Neural cell (in vitro differentiated cells): ENCODE measurements around the gene SLC50A1. TPM values are rescaled to one million over a fixed set of nuclear protein-coding genes. Genes with fewer than 3 reads are reported as not detected.

Source experiments
- H2AFZ ChIP-seq: fragments of 200-600, 300-800 bp; sonication (generic), shearing (Covaris generic); 2 replicates; pipeline ENCODE4 v1.6.0; 2014; ENCODE audit warnings: low read depth, mild to moderate bottlenecking, antibody characterized with exemption, low read length, moderate library complexity
- H3F3A ChIP-seq: fragments of 200-600 bp; shearing (Covaris generic); 2 replicates; pipeline ENCODE4 v1.6.1; 2016; ENCODE audit warnings: mild to moderate bottlenecking, moderate library complexity, mixed read lengths, antibody characterized with exemption, low read length; ENCODE audit not compliant: insufficient read depth, poor library complexity, severe bottlenecking
- H3K27ac ChIP-seq: fragments of 200-600, 300-800 bp; sonication (generic), shearing (Covaris generic); 2 replicates; pipeline ENCODE4 v1.5.1; 2014; ENCODE audit warnings: mild to moderate bottlenecking, low read length, moderate library complexity
- H3K27me3 ChIP-seq: fragments of 300-800, 200-600 bp; sonication (generic), shearing (Covaris generic); 2 replicates; pipeline ENCODE4 v1.6.0; 2014; ENCODE audit warnings: mild to moderate bottlenecking, low read depth, low read length, moderate library complexity; ENCODE audit not compliant: insufficient read depth
- H3K36me3 ChIP-seq: fragments of 300-800, 200-600 bp; sonication (generic), shearing (Covaris generic); 2 replicates; pipeline ENCODE4 v1.5.1; 2014; ENCODE audit warnings: mild to moderate bottlenecking, antibody characterized with exemption, low read length, moderate library complexity; ENCODE audit not compliant: insufficient read depth
- H3K4me2 ChIP-seq: fragments of 300-800, 200-600 bp; sonication (generic), shearing (Covaris generic); 2 replicates; pipeline ENCODE4 v1.6.0; 2014; ENCODE audit warnings: mild to moderate bottlenecking, low read length
- H3K4me3 ChIP-seq: fragments of 300-800, 200-600 bp; sonication (generic), shearing (Covaris generic); 2 replicates; pipeline ENCODE4 v1.5.1; 2014; ENCODE audit warnings: mild to moderate bottlenecking, low read length, moderate library complexity
- H3K79me2 ChIP-seq: fragments of 200-600 bp; shearing (Covaris generic); replicated peaks from 2 replicates; pipeline ENCODE4 v1.6.0; 2014; ENCODE audit warnings: mild to moderate bottlenecking, low read length, moderate library complexity; ENCODE audit not compliant: insufficient read depth
- H3K9ac ChIP-seq: fragments of 300-800, 200-600 bp; sonication (generic), shearing (Covaris generic); 2 replicates; pipeline ENCODE4 v1.6.1; 2016; ENCODE audit warnings: mild to moderate bottlenecking, low read length, mixed read lengths
- H3K9me2 ChIP-seq: fragments of 200-600 bp; shearing (Covaris generic); 2 replicates; pipeline ENCODE4 v1.6.1; 2016; ENCODE audit warnings: mild to moderate bottlenecking, low read length, mixed read lengths; ENCODE audit not compliant: insufficient read depth
- H3K9me3 ChIP-seq: fragments of 200-600, 300-800 bp; sonication (generic), shearing (Covaris generic); 2 replicates; pipeline ENCODE4 v1.6.1; 2016; ENCODE audit warnings: mild to moderate bottlenecking, mixed run types, low read length, moderate library complexity, mixed read lengths
- H4K20me1 ChIP-seq: fragments of 200-600 bp; shearing (Covaris generic); 2 replicates; pipeline ENCODE4 v1.6.1; 2016; ENCODE audit warnings: mild to moderate bottlenecking, mixed run types; ENCODE audit not compliant: insufficient read depth
- EP300 ChIP-seq: fragments of 450-650 bp; conservative IDR thresholded peaks from 2 replicates; pipeline ENCODE4 v1.6.1; 2014; ENCODE audit warnings: antibody characterized with exemption, mild to moderate bottlenecking, moderate library complexity; ENCODE audit not compliant: poor library complexity, severe bottlenecking
- EZH2 ChIP-seq: fragments of 200-600, 300-800 bp; shearing (Covaris generic), sonication (generic); IDR thresholded peaks from 2 replicates; pipeline ENCODE4 v1.6.1; 2014; ENCODE audit warnings: antibody characterized with exemption, low read length, borderline replicate concordance, mild to moderate bottlenecking; ENCODE audit not compliant: insufficient read depth, poor library complexity, severe bottlenecking
- MXI1 ChIP-seq: fragments of 450-650 bp; conservative IDR thresholded peaks from 2 replicates; pipeline ENCODE4 v1.6.1; 2014; ENCODE audit warnings: antibody characterized with exemption, mild to moderate bottlenecking; ENCODE audit not compliant: poor library complexity, severe bottlenecking
- POLR2AphosphoS5 ChIP-seq: IDR thresholded peaks from 2 replicates; pipeline ENCODE4 v1.6.1; 2012
- RAD21 ChIP-seq: fragments of 450-650 bp; conservative IDR thresholded peaks from 2 replicates; pipeline ENCODE4 v1.6.1; 2014; ENCODE audit warnings: antibody characterized with exemption, mild to moderate bottlenecking, moderate library complexity
- REST ChIP-seq: IDR thresholded peaks from 2 replicates; pipeline ENCODE4 v1.6.1; 2012; ENCODE audit warnings: borderline replicate concordance
- SMC3 ChIP-seq: fragments of 450-650 bp; conservative IDR thresholded peaks from 2 replicates; pipeline ENCODE4 v1.6.1; 2014; ENCODE audit warnings: antibody characterized with exemption, mild to moderate bottlenecking, moderate library complexity; ENCODE audit not compliant: poor library complexity
- TAF1 ChIP-seq: IDR thresholded peaks from 2 replicates; pipeline ENCODE4 v1.6.1; 2012; ENCODE audit warnings: low read depth
- polyA minus RNA-seq: library from RNA; depleted of rRNA, polyadenylated mRNA; stranded (reverse); fragments of >200 nt; gene quantifications from 2 replicates; pipeline ENCODE4 v1.2.3, GENCODE V29; 2014
- polyA plus RNA-seq: library from polyadenylated mRNA; depleted of rRNA; stranded (reverse); fragments of >200 nt; gene quantifications from 2 replicates; pipeline ENCODE4 v1.2.3, GENCODE V29; 2014
- TF ChIP-seq, protein P1 (sequence below): fragments of 450-650 bp; IDR thresholded peaks from 2 replicates; pipeline ENCODE4 v1.5.1; 2014; ENCODE audit warnings: antibody characterized with exemption, mild to moderate bottlenecking, moderate library complexity; ENCODE audit not compliant: poor library complexity, severe bottlenecking

Gene SLC50A1
- polyA plus RNA-seq, result 12.6 and 15.9 TPM in 2 replicates
- polyA minus RNA-seq, result 6.5 and 8.0 TPM in 2 replicates

DNA sequence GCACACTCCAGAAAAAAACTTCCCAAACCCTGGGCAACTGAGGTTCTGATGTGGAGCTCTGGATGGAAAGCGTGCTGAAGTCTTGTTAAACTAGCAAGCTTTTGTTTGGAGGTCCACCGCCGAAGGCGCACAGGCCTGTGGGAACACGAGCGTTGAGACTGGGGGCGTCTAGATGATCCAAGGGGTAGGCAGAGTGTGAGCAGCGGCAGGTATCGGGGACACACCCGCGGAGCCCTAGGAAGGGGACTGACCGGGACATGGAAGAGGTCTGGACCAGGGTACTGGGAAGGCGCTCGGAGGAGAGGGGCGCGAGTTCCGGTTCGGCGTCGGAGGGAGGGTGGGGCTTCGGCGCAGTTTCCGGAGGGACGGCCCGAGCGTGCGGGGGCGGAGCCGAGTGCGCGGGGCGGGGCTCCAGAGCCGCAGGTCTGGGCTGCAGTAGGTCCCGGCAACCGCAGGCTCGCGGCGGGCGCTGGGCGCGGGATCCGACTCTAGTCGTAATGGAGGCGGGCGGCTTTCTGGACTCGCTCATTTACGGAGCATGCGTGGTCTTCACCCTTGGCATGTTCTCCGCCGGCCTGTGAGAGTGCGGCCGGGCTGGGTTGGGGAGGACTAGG is at the start of gene SLC50A1:
TSS of gene SLC50A1 (plus strand) at position 438 of the 614 bp plus-strand sequence. CDS start at position 498, 60 bp downstream.
- Histone ChIP-seq H3K4me3 (peak within 1 kb of the TSS; percentile 76), H3K27me3 (no peaks in the 10 kb centered on the region), H3K9me2 (no peaks in the 10 kb centered on the region), H3K9ac (peak within 1 kb of the TSS; percentile 95), H3K9me3 (no peaks in the 10 kb centered on the region), H3K27ac (peak within 1 kb of the TSS; percentile 96), H3K79me2 (peaks cover 10% of the 10 kb centered on the region), H3F3A (no peaks in the 10 kb centered on the region), H3K36me3 (no peaks in the 10 kb centered on the region), H4K20me1 (no peaks in the 10 kb centered on the region), H2AFZ (peak within 1 kb of the TSS; percentile 89), H3K4me2 (peak within 1 kb of the TSS; percentile 83)
- TF ChIP-seq TAF1 (peak; percentile 80), EP300 (no peak), POLR2AphosphoS5 (peak; percentile 92), RAD21 (no peak), REST (peak; percentile 18), SMC3 (peak; percentile 11), MXI1 (peak; percentile 87), EZH2 (no peak)
- TF ChIP-seq, protein P1, sequence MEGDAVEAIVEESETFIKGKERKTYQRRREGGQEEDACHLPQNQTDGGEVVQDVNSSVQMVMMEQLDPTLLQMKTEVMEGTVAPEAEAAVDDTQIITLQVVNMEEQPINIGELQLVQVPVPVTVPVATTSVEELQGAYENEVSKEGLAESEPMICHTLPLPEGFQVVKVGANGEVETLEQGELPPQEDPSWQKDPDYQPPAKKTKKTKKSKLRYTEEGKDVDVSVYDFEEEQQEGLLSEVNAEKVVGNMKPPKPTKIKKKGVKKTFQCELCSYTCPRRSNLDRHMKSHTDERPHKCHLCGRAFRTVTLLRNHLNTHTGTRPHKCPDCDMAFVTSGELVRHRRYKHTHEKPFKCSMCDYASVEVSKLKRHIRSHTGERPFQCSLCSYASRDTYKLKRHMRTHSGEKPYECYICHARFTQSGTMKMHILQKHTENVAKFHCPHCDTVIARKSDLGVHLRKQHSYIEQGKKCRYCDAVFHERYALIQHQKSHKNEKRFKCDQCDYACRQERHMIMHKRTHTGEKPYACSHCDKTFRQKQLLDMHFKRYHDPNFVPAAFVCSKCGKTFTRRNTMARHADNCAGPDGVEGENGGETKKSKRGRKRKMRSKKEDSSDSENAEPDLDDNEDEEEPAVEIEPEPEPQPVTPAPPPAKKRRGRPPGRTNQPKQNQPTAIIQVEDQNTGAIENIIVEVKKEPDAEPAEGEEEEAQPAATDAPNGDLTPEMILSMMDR, result peak; percentile 70

DNA sequence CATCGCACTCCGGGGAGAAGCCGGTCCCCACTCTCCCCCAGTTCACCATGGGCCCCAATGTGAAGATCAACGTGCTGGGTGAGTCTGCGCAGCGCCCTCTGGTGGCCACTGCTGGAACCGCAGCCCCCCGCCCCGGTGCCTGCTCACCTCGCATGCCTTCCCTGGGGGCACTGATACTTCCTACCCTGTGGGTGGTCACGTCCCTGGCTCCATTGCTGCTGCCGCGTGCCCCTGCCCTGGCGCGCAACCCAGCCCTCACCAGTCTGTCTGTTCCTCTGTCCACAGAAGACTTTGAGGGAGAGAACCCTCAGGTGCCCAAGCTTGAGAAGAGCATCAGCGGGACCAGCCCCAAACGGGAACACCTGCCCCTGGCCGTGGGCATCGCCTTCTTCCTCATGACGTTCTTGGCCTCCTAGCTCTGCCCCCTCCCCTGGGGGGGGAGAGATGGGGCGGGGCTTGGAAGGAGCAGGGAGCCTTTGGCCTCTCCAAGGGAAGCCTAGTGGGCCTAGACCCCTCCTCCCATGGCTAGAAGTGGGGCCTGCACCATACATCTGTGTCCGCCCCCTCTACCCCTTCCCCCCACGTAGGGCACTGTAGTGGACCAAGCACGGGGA is 49.4 kb upstream of the SLC50A1 start:
- H4K20me1 ChIP-seq, result peaks cover 31% of the 10 kb centered on the region
- H3K27me3 ChIP-seq, result no peaks in the 10 kb centered on the region
- no peaks in the 10 kb centered on the region for H3K9me3 ChIP-seq
- H3K9me2 ChIP-seq, result no peaks in the 10 kb centered on the region
- no peak overlapping the region for H3K4me2 ChIP-seq
- H2AFZ ChIP-seq, result no peak overlapping the region
- peaks cover 5% of the 10 kb centered on the region for H3F3A ChIP-seq
- H3K9ac ChIP-seq, result no peak overlapping the region
- peak overlapping the region; percentile 82 for H3K4me3 ChIP-seq
- no peaks in the 10 kb centered on the region for H3K36me3 ChIP-seq
- peaks cover 22% of the 10 kb centered on the region for H3K79me2 ChIP-seq
- TF ChIP-seq SMC3 (peak; percentile 63), REST (no peak), TAF1 (no peak), RAD21 (peak; percentile 48)
- TF ChIP-seq, protein P1, result peak; percentile 83
- no peak overlapping the region for H3K27ac ChIP-seq
